Fibroblast of pulmonary artery (primary cell): ENCODE data around the gene TMPRSS13.
A peak's percentile ranks its signal among the peaks of the same experiment; 100 is the strongest.

ENCODE experiments used
- DNase-seq: peaks from one replicate; pipeline ENCODE4 v3.0.0-alpha.2; 2010; ENCODE audit warnings: low read depth
- H3K4me3 ChIP-seq: replicated peaks from 2 replicates; pipeline ENCODE4 v1.5.1; 2011; ENCODE audit warnings: low read depth, mild to moderate bottlenecking, control low read depth, low read length, moderate library complexity
- TF ChIP-seq, protein P1 (sequence below): IDR thresholded peaks from 2 replicates; pipeline ENCODE4 v1.5.1; 2011; ENCODE audit warnings: mild to moderate bottlenecking, control low read depth, low read length, inconsistent platforms; ENCODE audit errors: missing control alignments

The TMPRSS13 gene

DNA sequence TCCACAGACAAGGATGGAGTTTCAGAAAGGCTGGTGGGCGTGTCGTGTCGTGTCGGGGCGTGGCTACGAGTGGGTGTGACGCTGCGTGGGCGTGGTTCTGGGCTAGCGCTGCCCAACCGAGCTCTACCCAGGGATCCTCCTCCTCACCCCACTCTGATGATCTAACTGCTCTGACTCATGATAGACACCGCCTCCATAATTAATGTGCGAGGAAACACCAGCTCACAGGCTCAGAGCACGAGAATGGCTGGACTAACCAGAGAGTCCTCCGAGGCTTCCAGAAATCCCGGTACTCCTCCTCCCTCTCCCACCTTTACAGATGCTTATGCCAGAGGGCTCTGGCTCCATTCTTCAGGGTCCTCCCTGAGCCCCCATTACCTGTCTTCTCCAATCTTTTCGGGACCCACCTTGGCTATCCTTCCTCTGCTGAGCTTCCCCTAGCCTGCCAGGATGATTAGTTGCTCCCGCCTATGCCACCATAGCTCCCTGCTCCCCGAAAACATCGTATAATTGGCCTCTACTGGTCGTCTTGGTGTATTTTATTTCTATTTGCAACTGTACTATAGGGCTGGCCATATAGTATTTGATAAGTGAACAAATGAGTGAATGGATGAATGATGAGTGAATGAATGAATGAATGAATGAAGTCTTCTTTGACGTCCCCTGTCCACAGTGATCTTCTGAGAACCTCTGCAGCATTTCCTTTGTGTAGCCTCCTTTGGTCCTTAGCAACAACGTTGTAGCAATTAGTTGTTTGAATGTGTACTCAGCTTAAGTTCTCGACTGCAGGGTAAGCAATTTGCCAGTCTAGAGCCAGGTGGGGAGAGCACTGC, 21.7 kb downstream of the TMPRSS13 start:
- DNase-seq, result peak; percentile 88
- TF ChIP-seq, protein P1, sequence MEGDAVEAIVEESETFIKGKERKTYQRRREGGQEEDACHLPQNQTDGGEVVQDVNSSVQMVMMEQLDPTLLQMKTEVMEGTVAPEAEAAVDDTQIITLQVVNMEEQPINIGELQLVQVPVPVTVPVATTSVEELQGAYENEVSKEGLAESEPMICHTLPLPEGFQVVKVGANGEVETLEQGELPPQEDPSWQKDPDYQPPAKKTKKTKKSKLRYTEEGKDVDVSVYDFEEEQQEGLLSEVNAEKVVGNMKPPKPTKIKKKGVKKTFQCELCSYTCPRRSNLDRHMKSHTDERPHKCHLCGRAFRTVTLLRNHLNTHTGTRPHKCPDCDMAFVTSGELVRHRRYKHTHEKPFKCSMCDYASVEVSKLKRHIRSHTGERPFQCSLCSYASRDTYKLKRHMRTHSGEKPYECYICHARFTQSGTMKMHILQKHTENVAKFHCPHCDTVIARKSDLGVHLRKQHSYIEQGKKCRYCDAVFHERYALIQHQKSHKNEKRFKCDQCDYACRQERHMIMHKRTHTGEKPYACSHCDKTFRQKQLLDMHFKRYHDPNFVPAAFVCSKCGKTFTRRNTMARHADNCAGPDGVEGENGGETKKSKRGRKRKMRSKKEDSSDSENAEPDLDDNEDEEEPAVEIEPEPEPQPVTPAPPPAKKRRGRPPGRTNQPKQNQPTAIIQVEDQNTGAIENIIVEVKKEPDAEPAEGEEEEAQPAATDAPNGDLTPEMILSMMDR, result no peak
- H3K4me3 ChIP-seq, result no peak overlapping the region

DNA sequence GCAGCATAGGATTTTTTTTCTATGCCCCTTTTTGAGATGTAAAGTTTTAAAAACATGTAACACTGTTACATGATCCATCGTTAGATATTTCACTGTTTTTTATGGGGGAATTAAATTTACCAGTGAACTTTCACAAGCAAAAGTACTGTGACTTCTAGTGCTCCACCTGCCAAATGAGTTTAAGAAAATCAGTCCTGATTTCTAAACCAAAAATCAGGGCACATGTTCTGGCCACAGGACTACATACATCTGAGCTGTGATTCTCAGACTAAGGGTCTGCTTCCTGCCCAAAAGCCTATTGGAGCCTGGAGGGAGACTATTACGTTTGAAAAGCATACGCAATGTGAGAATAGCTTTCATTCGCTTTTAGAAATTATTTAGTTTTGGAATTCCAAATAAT, 22.5 kb downstream of the TMPRSS13 start:
- DNase-seq, result no peak
- TF ChIP-seq, protein P1, result no peak
- no peak overlapping the region for H3K4me3 ChIP-seq

DNA sequence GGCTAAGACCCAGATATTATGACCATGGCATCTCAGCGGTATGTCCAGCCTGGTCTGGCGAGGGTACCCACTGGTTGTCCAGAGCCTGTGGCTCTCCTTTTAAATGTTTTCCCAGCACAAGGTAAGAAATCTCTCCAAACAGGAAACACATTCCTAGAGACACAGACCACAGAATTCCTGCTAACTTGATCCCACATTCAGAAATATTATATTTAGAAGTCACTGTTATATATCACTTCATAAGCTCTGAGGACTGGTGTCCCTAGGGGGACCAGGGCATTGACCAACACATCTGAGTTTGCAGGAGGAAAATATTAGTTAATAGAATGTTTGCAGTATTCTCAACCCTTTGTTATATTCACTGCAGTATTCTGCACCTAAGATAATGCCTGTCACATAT, 23.1 kb downstream of the TMPRSS13 start:
- H3K4me3 ChIP-seq, result no peak overlapping the region
- no peak for DNase-seq
- TF ChIP-seq, protein P1, result no peak

DNA sequence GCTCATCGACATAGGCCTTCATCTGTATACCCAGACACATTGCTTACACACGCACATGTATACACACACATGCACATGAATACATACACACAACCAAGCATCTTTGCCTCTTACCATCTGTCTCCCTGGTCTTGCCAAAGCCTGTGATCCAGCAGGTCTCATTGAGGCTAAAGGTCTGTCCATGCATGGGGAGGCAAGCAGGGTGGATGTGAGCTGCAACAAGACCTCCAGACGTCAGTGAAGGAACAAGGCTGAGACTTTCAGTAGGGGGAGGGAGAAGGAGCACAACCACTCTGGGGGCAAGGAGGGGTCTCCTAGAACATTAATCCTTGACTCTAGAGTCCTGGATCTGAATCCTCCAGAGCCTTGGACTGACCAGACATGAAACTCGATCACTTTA, 23.7 kb downstream of the TMPRSS13 start:
- no peak for DNase-seq

DNA sequence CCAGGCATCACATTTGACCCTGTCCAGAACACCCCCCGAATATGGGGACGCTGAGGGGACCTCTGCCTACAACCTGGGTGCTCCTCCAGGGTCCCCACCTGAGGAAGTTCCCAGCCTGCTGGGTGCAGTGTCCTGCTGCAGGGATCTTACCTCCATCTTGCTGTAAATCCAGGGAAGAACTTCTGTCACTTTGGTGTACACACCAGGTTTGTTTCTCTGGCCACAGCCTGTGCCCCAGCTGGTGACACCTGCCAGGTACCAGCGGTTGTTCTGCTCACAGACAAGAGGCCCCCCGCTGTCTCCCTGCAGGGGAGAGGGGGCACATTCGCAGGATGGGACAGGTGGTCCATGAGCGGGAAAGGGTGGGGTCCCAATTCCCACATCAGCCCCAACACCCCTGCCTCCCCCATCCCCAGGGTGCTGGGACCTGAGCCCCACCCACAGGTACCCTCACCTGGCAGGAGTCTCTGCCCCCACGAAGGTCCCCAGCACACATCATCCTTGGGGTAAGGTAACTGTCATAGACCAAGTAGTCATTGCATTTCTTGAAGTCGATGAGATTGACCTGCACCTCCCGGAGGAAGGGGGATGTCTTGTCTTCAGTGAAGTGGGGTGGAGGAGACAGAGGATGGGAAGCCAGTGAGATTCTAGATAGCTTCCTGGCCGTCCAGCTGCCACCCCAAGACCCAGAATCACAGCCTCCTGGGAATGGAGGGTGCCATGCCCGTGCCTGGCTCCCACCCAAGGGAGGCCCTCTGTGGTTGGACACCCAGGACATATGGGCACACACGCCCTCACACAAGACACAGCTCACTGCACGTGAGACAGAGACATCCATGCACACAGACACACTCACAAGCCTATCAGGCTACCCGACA, 25.5 kb downstream of the TMPRSS13 start:
- TF ChIP-seq, protein P1, result no peak

More for the DNA sequence above, 23.7 kb downstream of the TMPRSS13 start:
- TF ChIP-seq, protein P1, result no peak
- no peak overlapping the region for H3K4me3 ChIP-seq

DNA sequence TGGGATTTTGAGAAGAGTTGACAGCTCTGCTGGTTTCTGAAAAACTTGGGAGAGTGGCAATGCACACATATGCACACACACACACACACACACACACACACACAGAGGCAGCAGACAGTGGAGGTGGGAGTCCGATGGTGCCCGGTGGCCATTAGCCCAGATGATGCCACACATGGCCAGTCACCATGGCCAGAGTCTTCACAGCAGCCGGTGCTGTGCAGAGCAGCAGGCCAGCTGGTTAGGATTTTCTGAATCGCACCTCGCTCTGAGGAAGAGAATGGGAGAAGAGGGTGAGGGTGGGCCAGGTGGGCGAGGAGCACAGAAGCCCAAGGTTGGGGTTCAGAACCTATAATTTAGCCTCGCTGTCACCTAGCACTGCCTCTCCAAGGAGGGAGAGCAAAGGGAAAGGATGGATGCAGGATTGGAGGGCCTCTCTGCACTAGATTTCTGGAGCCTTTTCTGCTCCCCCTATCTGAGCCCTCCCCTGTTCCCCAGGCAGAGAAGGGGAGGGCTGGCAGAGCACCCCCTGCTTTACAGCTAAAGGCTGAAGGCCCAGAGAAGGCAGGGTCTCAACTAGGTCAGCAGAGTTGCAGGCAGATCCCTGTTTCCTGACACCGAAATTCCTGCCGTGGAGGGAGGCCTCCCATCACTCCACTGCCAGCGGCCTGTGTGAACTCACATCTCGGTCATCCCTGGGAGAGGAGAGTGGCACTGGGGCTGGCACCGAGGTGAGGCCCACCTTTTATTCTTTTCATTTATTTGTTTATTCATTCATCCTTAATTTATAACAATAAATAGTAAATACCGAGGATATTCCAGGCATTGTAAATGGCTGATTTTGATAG, 27.0 kb downstream of the TMPRSS13 start:
- H3K4me3 ChIP-seq, result no peak overlapping the region
- TF ChIP-seq, protein P1, result no peak
- DNase-seq, result no peak

More for the DNA sequence above, 25.5 kb downstream of the TMPRSS13 start:
- no peak overlapping the region for H3K4me3 ChIP-seq
- DNase-seq, result no peak
